Left renal pelvis (tissue), 4 donors: ENCODE results near the gene FOXL3. TPM values are rescaled to one million over a fixed set of nuclear protein-coding genes. Genes with fewer than 3 reads are reported as not detected.
"Not testable (repeated sequence)": the region's sequence is repeated elsewhere in the genome, so short reads cannot be mapped to it uniquely, and the experiment has no call there.

Source experiments
- DNase-seq, 4 donors: peaks; one replicate each; pipeline ENCODE4 v3.0.0-alpha.2; 2013; ENCODE audit warnings: low read depth in 4 of 4, low spot score in 3 of 4
- polyA plus RNA-seq, 4 donors: library from polyadenylated mRNA; unstranded; fragments of 120-200 nt; gene quantifications; one replicate each; pipeline ENCODE4 v1.2.1, GENCODE V29; 2013; ENCODE audit not compliant: insufficient read length in 4 of 4

The FOXL3 gene
- polyA plus RNA-seq, 4 donors, result not detected

- no peak for DNase-seq
Observed at GRCh38 chr7:254337-255037, 35.5 kb upstream of the FOXL3 start.

- DNase-seq, result no peak
Observed at GRCh38 chr7:255038-255435, 34.9 kb upstream of the FOXL3 start.

GRCh38 chr7:255721-256361, 34.1 kb upstream of the FOXL3 start:
- no peak for DNase-seq

GRCh38 chr7:256461-256940, 33.5 kb upstream of the FOXL3 start:
- no peak for DNase-seq

- no peak for DNase-seq
Observed at GRCh38 chr7:256981-257646, 32.9 kb upstream of the FOXL3 start.

- DNase-seq, result no peak
Observed at GRCh38 chr7:257647-257992, 32.4 kb upstream of the FOXL3 start.

GRCh38 chr7:258476-259190, 31.3 kb upstream of the FOXL3 start:
- DNase-seq, result no peak

- DNase-seq, result no peak
Observed at GRCh38 chr7:259191-259505, 30.8 kb upstream of the FOXL3 start.

- no peak for DNase-seq
Observed at GRCh38 chr7:259751-260405, 30.1 kb upstream of the FOXL3 start.

GRCh38 chr7:260441-261281, 29.3 kb upstream of the FOXL3 start:
- no peak for DNase-seq

GRCh38 chr7:261341-262250, 28.4 kb upstream of the FOXL3 start:
- DNase-seq, result no peak

GRCh38 chr7:262251-262572, 27.8 kb upstream of the FOXL3 start:
- no peak for DNase-seq

GRCh38 chr7:262631-263311, 27.2 kb upstream of the FOXL3 start:
- not testable (repeated sequence) for DNase-seq

GRCh38 chr7:263483-264351, 26.3 kb upstream of the FOXL3 start:
- DNase-seq, result not testable (repeated sequence)

GRCh38 chr7:264541-265191, 25.3 kb upstream of the FOXL3 start:
- DNase-seq, result no peak

- DNase-seq, result no peak
Observed at GRCh38 chr7:265192-265997, 24.6 kb upstream of the FOXL3 start.
